Measurements from ENCODE around the gene LIMCH1. TPM values are rescaled to one million over a fixed set of nuclear protein-coding genes. Genes with fewer than 3 reads are reported as not detected.
A peak's percentile ranks its signal among the peaks of the same experiment; 100 is the strongest.

The LIMCH1 gene
- total RNA-seq, 4 donors from 2014 or later, result 8.5 to 32.6 (median 27.0) TPM

DNA sequence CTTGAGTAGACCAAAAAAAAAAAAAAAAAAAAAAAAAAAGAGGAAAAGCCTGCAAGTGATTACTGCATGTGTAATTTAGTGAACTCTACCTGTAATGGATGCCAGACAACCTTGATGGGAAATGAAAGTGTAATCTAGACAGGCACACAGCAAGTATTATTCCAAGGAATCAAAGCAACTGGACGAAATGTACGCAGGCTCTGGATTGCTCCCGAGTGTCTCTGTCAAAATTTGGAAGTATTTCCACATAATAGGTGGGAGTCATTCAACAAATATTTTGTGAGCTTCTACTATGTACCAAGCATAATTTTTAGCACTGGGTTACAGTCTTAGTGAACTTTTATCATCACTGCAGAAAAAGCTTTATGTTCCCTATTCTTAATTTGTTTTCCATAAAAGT is 64.2 kb downstream of the LIMCH1 start:
- Histone ChIP-seq H3K27ac (no peak overlapping the region), H3K27me3 (no peaks in the 10 kb centered on the region), H3K36me3 (no peaks in the 10 kb centered on the region), H3K9me3 (no peaks in the 10 kb centered on the region), H3K4me3 (no peak overlapping the region), H3K4me1 (no peaks in the 10 kb centered on the region)
- no peak for DNase-seq (ENCODE audit: low spot score in 2 of 2)
- WGBS, result 91% methylated on average over 3 of the region's 3 CpGs
- TF ChIP-seq EP300 (IDR thresholded peaks at IDR 0.05), result no peak
- TF ChIP-seq, protein P1, sequence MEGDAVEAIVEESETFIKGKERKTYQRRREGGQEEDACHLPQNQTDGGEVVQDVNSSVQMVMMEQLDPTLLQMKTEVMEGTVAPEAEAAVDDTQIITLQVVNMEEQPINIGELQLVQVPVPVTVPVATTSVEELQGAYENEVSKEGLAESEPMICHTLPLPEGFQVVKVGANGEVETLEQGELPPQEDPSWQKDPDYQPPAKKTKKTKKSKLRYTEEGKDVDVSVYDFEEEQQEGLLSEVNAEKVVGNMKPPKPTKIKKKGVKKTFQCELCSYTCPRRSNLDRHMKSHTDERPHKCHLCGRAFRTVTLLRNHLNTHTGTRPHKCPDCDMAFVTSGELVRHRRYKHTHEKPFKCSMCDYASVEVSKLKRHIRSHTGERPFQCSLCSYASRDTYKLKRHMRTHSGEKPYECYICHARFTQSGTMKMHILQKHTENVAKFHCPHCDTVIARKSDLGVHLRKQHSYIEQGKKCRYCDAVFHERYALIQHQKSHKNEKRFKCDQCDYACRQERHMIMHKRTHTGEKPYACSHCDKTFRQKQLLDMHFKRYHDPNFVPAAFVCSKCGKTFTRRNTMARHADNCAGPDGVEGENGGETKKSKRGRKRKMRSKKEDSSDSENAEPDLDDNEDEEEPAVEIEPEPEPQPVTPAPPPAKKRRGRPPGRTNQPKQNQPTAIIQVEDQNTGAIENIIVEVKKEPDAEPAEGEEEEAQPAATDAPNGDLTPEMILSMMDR (IDR thresholded peaks at IDR 0.05), result no peak
- TF ChIP-seq POLR2AphosphoS5 (IDR thresholded peaks at IDR 0.05), result no peak
- no peak for TF ChIP-seq POLR2A (IDR thresholded peaks at IDR 0.05)

DNA sequence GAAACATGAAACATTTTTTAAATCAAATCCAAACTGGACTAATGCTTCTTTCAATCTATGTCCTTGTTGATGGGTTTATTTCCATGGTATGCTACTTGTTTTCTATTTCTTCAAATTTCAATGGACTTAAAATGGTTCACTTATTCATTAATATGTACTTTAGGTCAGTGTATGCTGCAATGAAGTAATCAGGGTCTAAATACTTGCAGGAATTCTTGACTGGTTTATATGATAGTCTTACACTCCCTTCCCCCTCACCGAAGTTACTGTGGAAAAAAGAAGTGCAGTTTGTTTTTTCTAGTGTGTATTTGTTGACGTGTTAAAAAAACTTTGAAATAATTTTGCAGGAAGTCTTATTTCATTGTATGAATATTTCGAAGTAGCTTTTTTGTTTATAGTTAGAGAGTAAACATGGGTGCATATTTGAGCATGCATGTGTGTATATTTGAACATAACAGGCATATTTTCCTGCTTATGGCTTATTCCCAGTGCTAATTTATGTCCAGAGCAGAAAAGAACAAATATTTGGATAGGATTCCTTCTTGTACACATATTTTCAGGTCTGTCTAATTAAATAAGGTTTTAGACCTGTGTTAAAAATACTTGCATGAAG is 65.0 kb downstream of the LIMCH1 start:
- H3K27ac ChIP-seq, result no peak overlapping the region
- WGBS, result 85% methylated on average over 3 of the region's 3 CpGs
- no peak for TF ChIP-seq POLR2A (IDR thresholded peaks at IDR 0.05)
- TF ChIP-seq EP300 (IDR thresholded peaks at IDR 0.05), result no peak

DNA sequence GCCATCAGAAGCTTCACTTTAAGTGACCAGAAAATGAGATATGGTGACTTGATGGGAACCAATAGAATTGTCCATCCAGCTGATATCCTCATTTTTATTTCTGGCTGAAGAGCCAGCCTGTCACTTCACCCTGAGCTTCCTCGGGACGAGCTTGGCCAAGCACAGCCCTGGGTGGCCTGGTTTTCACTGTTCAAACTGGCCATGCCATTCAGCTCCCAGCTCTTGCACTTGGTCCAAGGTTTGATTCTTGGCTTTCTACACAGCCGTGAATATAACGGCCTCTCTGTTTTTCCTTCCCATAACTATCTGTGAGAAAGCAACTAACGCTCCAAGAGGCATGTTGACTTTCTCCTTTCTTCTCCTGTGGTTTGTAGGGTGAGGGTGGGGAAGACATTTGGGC is 71.9 kb downstream of the LIMCH1 start:
- Histone ChIP-seq H3K36me3 (no peaks in the 10 kb centered on the region), H3K27me3 (no peaks in the 10 kb centered on the region), H3K9me3 (no peaks in the 10 kb centered on the region), H3K4me1 (peaks cover 29% of the 10 kb centered on the region), H3K4me3 (no peak overlapping the region), H3K27ac (no peak overlapping the region)
- TF ChIP-seq, protein P1 (IDR thresholded peaks at IDR 0.05), result no peak
- TF ChIP-seq EP300 (IDR thresholded peaks at IDR 0.05) (no peak), POLR2A (IDR thresholded peaks at IDR 0.05) (no peak), POLR2AphosphoS5 (IDR thresholded peaks at IDR 0.05) (no peak)
- WGBS, result 85% methylated on average over 5 of the region's 5 CpGs
- no peak for DNase-seq (ENCODE audit: low spot score in 2 of 2)

More for the DNA sequence above, 65.0 kb downstream of the LIMCH1 start:
- no peaks in the 10 kb centered on the region for H3K27me3 ChIP-seq
- H3K4me1 ChIP-seq, result no peaks in the 10 kb centered on the region
- DNase-seq (ENCODE audit: low spot score in 2 of 2), result no peak
- H3K9me3 ChIP-seq, result no peaks in the 10 kb centered on the region
- no peaks in the 10 kb centered on the region for H3K36me3 ChIP-seq
- no peak overlapping the region for H3K4me3 ChIP-seq

DNA sequence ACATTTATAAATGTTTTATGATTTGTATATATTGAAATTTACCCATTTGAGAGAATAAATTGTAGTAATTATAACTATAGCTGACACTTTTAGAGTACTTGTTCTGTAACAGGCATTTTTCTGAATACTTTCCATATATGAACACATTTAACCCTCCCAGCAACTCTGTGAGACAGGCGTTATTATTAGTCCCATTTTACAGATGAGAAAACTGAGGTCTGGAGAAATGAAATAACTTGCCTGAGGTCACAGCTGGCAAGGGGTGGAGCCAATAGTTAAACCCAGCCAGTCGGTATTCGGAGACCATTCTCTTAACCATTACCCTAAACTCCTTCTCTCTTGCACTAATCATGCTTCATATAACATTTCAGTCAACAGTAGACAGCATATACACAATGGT is 72.5 kb downstream of the LIMCH1 start:
- Histone ChIP-seq H3K27ac (no peak overlapping the region), H3K36me3 (no peaks in the 10 kb centered on the region), H3K4me3 (no peak overlapping the region), H3K9me3 (no peaks in the 10 kb centered on the region), H3K27me3 (no peaks in the 10 kb centered on the region), H3K4me1 (peaks cover 29% of the 10 kb centered on the region)
- 85% methylated on average over 3 of the region's 3 CpGs for WGBS
- no peak for DNase-seq (ENCODE audit: low spot score in 2 of 2)
- TF ChIP-seq EP300 (IDR thresholded peaks at IDR 0.05) (no peak), POLR2AphosphoS5 (IDR thresholded peaks at IDR 0.05) (no peak), POLR2A (IDR thresholded peaks at IDR 0.05) (no peak)
- TF ChIP-seq, protein P1 (IDR thresholded peaks at IDR 0.05), result no peak

DNA sequence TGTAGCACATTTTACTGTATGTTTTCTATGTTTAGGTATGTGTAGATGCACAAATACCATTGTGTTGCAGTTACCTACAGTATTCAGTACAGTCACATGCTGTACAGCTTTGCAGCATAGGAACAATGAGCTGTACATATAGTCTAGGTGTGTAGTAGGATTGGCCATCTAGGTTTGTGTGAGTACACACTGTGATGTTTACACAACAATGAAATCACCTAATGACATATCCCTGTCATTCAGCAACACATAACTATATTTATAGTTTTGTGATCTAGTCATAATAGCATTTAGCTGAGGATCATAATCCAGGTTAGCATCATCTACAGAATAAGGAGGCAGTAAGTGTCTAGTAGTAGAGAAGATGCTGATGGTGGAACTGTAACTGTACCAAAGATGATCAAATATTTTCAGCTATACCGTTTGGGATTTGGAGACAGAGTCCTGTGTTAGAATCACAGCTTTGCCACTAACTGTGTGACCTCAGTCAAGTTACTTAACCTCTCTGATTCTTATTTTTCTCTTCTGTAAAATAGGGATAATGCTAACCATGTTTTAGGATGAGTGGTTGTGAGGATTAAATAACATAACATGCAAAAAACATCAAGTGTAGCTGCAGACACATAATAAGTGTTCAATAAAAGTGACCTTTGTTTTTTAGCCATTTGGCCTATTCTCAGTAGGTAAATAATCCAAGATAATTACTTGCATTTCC is 73.3 kb downstream of the LIMCH1 start:
- H3K9me3 ChIP-seq, result no peaks in the 10 kb centered on the region
- H3K4me3 ChIP-seq, result no peak overlapping the region
- H3K27me3 ChIP-seq, result no peaks in the 10 kb centered on the region
- peak overlapping the region; percentile 76 for H3K27ac ChIP-seq
- DNase-seq (ENCODE audit: low spot score in 2 of 2), result no peak
- H3K36me3 ChIP-seq, result no peaks in the 10 kb centered on the region
- 79% methylated on average over 1 of the region's 1 CpG for WGBS
- TF ChIP-seq EP300 (IDR thresholded peaks at IDR 0.05) (no peak), POLR2A (IDR thresholded peaks at IDR 0.05) (no peak), POLR2AphosphoS5 (IDR thresholded peaks at IDR 0.05) (no peak)
- TF ChIP-seq, protein P1 (IDR thresholded peaks at IDR 0.05), result no peak
- H3K4me1 ChIP-seq, result peaks cover 29% of the 10 kb centered on the region

Data from suprapubic skin (tissue), 4 donors.